Heart left ventricle (tissue), 16 donors: ENCODE measurements around the gene CD74. TPM values are rescaled to one million over a fixed set of nuclear protein-coding genes. Genes with fewer than 3 reads are reported as not detected.

Source experiments
- ATAC-seq, 4 donors: fragments of 200-7000 bp; cut with Tn5 transposase; one replicate each; pipeline ENCODE4 v1.9.1; 2020 to 2022; ENCODE audit warnings: moderate library complexity in 4 of 4, mild to moderate bottlenecking in 3 of 4, moderate number of reproducible peaks in 1 of 4
- DNase-seq, 5 donors: peaks; one replicate each; pipeline ENCODE4 v3.0.0-alpha.2; 2020
- H3K27ac ChIP-seq, 12 donors: fragments of 200-600 bp; sonication (generic) in 4 of 12; one replicate each; pipeline versions ENCODE4 v1.5.0 to v1.8.0; 2016 to 2022; ENCODE audit warnings: mild to moderate bottlenecking in 2 of 12
- H3K27me3 ChIP-seq, 9 donors: fragments of 200-600 bp; sonication (generic) in 2 of 9; one replicate each; pipeline versions ENCODE4 v1.5.1 to v1.8.0; 2016 to 2022; ENCODE audit warnings: mild to moderate bottlenecking in 3 of 9
- H3K36me3 ChIP-seq, 9 donors: fragments of 200-600 bp; sonication (generic) in 2 of 9; one replicate each; pipeline versions ENCODE4 v1.5.0 to v1.8.0; 2018 to 2022; ENCODE audit warnings: mild to moderate bottlenecking in 2 of 9
- H3K4me1 ChIP-seq, 12 donors: fragments of 200-600 bp; sonication (generic) in 4 of 12; one replicate each; pipeline versions ENCODE4 v1.5.0 to v1.8.0; 2016 to 2022; ENCODE audit warnings: mild to moderate bottlenecking in 3 of 12
- H3K4me3 ChIP-seq, 12 donors: fragments of 200-600 bp; sonication (generic) in 4 of 12; one replicate each; pipeline versions ENCODE4 v1.5.0 to v1.8.0; 2017 to 2022; ENCODE audit warnings: mild to moderate bottlenecking in 9 of 12, moderate library complexity in 4 of 12
- H3K9me3 ChIP-seq, 12 donors: fragments of 200-600 bp; sonication (generic) in 4 of 12; one replicate each; pipeline versions ENCODE4 v1.5.0 to v1.8.0; 2016 to 2022; ENCODE audit warnings: mild to moderate bottlenecking in 1 of 12
- CTCF ChIP-seq, 12 donors: fragments of 200-600 bp; sonication (generic) in 4 of 12; IDR thresholded peaks; one replicate each; pipeline versions ENCODE4 v1.5.0 to v1.8.0; 2018 to 2022; ENCODE audit warnings: antibody characterized with exemption in 12 of 12, mild to moderate bottlenecking in 5 of 12
- POLR2A ChIP-seq, 2 donors: fragments of 450-650 bp; IDR thresholded peaks; one replicate each; pipeline ENCODE4 v1.6.1; 2017; ENCODE audit warnings: antibody characterized with exemption in 2 of 2, mild to moderate bottlenecking in 2 of 2, moderate library complexity in 2 of 2
- WGBS, 4 donors: extraction: QIAGEN DNeasy Blood & Tissue Kit in 2 of 4; methylation state at CpG; one replicate each; pipeline versions ENCODE4 v1.1.5 to v1.1.7; 2013 to 2018; 5-methylcytosine and 5-hydroxymethylcytosine counted together
- intact Hi-C, 10 donors: fragments of 100-400 bp; cut with DNase I; formaldehyde crosslinking; loops; one replicate each; pipeline versions ENCODE4 v1.11.1 to v1.14.2; 2022
- polyA plus RNA-seq, 2 donors: library from polyadenylated mRNA; stranded (reverse); fragments of 200-250 nt; gene quantifications; one replicate each; pipeline ENCODE4 v1.2.3, GENCODE V29; 2013
- total RNA-seq, 9 donors: library from RNA; depleted of rRNA in 2 of 9; stranded (reverse); fragments of >200 nt in 2 of 9; fragmentation: NEBNext Ultra II Directional in 3 of 9; extraction: Animal tissue kit (Norgen Biotek cat#: 25700) in 3 of 9; gene quantifications; one replicate each; pipeline versions ENCODE4 v1.1.0 to v1.2.4, GENCODE V29; 2016 to 2023
- donor health status: ischemic (EF 13 %, LVEDD 7.1; RV severe dilation, severe dysfunction).
- donor health status: healthy with polysubstance abuse.
- donor health status: DM: no; HTN: yes; CAD: no.
- donor health status: DM: no; HTN: no; CAD: no.
- donor health status: ischemic (EF 25% LVEDD 6.9; RV normal size, moderate dysfunction).
- donor health status: ischemic (EF 25% LVEDD 5.7; RV mildly dilated, moderate dysfunction).
- donor health status: healthy.
- donor health status: DM: yes; HTN: yes; CAD: no.
- donor health status: ischemic (EF 35%, LVEDD 5.7; RV mildly dilated, moderate dysfunction).
- donor health status: nonischemic (EF 11% LVEDD 7.7; RV severe dilation, severe dysfunction).
- donor health status: DM: yes; HTN: yes; CAD: no.
- donor health status: PGD.
- donor health status: ischemic (EF 29% LVEDD 5.4; RV normal size, mild dysfunction).
- donor health status: nonischemic (EF 23%, LVEDD 6.1; RV moderate dilation, normal function).

Gene CD74
- total and polyA plus RNA-seq, 11 donors, result 139 to 2,756 (median 290) TPM

DNA sequence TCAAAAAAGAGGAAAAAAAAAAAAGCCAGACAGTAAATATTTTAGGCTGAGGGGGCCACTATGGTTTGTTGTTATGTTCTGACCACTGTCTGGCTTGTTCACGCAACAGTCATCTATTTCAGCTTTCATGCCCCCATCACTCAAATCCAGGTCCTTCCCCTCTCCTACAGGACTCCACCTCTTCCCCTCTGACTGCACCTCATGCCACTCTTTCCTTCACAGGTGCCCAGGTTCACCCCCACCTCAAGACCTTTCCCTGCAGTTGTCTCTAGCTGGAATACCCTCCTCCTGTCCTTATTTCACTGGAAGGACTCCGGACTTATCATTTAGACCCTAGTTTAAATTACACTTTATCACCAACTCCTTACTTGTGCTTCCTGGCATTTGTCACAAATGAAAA is 33.4 kb upstream of the CD74 start:
- peaks cover 2 to 63% (median 50%) of the 10 kb centered on the region in 9 donors for H3K36me3 ChIP-seq
- H3K9me3 ChIP-seq, result no peaks in the 10 kb centered on the region
- TF ChIP-seq POLR2A (IDR thresholded peaks at IDR 0.05), result no peak
- no peak for TF ChIP-seq CTCF (IDR thresholded peaks at IDR 0.05)
- intact Hi-C loops, result loop anchor here in 1 of 10 donors (10.0 kb wide), 1 partner anchor 51 kb away; no protein-coding TSS in a partner anchor
- DNase-seq, result no peak
- H3K27ac ChIP-seq, result no peak overlapping the region
- H3K4me3 ChIP-seq, result no peak overlapping the region
- H3K4me1 ChIP-seq, result peaks cover 0 to 41% (median 28%) of the 10 kb centered on the region in 12 donors
- 79 to 85% (median 83%) methylated on average over 2 of the region's 2 CpGs for WGBS, 4 donors
- no peaks in the 10 kb centered on the region for H3K27me3 ChIP-seq
- ATAC-seq, result no peak

DNA sequence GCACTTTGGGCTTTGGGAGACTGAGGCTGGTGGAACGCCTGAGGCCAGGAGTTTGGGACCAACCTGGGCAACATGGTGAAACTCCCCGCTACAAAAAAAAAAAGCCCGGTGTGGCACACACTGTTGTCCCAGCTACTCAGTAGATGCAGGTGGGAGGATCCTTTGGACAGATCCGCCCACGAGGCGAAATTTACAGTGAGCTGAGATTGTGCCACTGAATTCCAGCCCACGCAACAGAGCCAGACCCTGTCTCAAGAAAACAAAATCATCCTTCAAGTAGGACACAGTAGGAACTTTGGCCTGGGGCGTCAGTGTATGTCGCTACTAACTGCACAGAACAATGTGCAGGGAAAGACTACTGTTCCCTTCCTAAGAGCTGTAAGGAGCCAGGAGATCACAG is 32.1 kb upstream of the CD74 start:
- Histone ChIP-seq H3K4me3 (no peak overlapping the region), H3K4me1 (peaks cover 0 to 41% (median 27%) of the 10 kb centered on the region in 12 donors), H3K27me3 (no peaks in the 10 kb centered on the region), H3K36me3 (peaks cover 2 to 63% (median 50%) of the 10 kb centered on the region in 9 donors), H3K9me3 (no peaks in the 10 kb centered on the region), H3K27ac (no peak overlapping the region)
- no peak for ATAC-seq
- TF ChIP-seq CTCF (IDR thresholded peaks at IDR 0.05) (no peak), POLR2A (IDR thresholded peaks at IDR 0.05) (no peak)
- intact Hi-C loops, result loop anchor here in 1 of 10 donors (10.0 kb wide), 1 partner anchor 50 kb away; no protein-coding TSS in a partner anchor
- WGBS, 4 donors, result 88 to 90% (median 89%) methylated on average over 9 of the region's 9 CpGs
- DNase-seq, result no peak

GRCh38 chr5:150443242-150444075 is 30.7 kb upstream of the CD74 start:
- no peak for DNase-seq
- H3K4me3 ChIP-seq, result no peak overlapping the region

More at GRCh38 chr5:150443242-150444075, 30.7 kb upstream of the CD74 start:
- intact Hi-C loops, result loop anchor here in 1 of 10 donors (10.0 kb wide), 1 partner anchor 49 kb away; no protein-coding TSS in a partner anchor
- no peaks in the 10 kb centered on the region for H3K9me3 ChIP-seq
- no peak for ATAC-seq
- H3K27ac ChIP-seq, result no peak overlapping the region
- peaks cover 0 to 35% (median 23%) of the 10 kb centered on the region in 12 donors for H3K4me1 ChIP-seq
- H3K36me3 ChIP-seq, result peaks cover 2 to 63% (median 50%) of the 10 kb centered on the region in 9 donors
- WGBS, 4 donors, result 79 to 81% (median 79%) methylated on average over 15 of the region's 15 CpGs
- H3K27me3 ChIP-seq, result no peaks in the 10 kb centered on the region
- no peak for TF ChIP-seq CTCF (IDR thresholded peaks at IDR 0.05)
- TF ChIP-seq POLR2A (IDR thresholded peaks at IDR 0.05), result no peak
